ENCODE results near the gene TOMM22.

TOMM22 gene

GRCh38 chr22:38707984-38708383, 26.2 kb downstream of the TOMM22 start:
- no peak overlapping the region for H3K4me3 ChIP-seq (ENCODE audit: low read length)
- DNase-seq (ENCODE audit: low read depth) = no peak
- TF ChIP-seq CTCF (IDR thresholded peaks at IDR 0.05; ENCODE audit: insufficient read depth, low read depth, low read length, missing control alignments) = no peak

GRCh38 chr22:38709306-38709705, 27.5 kb downstream of the TOMM22 start:
- H3K4me3 ChIP-seq (ENCODE audit: low read length) = no peak overlapping the region
- TF ChIP-seq CTCF (IDR thresholded peaks at IDR 0.05; ENCODE audit: insufficient read depth, low read depth, low read length, missing control alignments) = no peak

GRCh38 chr22:38710351-38710750, 28.6 kb downstream of the TOMM22 start:
- no peak for TF ChIP-seq CTCF (IDR thresholded peaks at IDR 0.05; ENCODE audit: insufficient read depth, low read depth, low read length, missing control alignments)
- DNase-seq (ENCODE audit: low read depth) = no peak
- H3K4me3 ChIP-seq (ENCODE audit: low read length) = no peak overlapping the region

More at GRCh38 chr22:38709306-38709705, 27.5 kb downstream of the TOMM22 start:
- DNase-seq (ENCODE audit: low read depth) = no peak

- TF ChIP-seq CTCF (IDR thresholded peaks at IDR 0.05; ENCODE audit: insufficient read depth, low read depth, low read length, missing control alignments) = no peak
- peak; percentile 74 for DNase-seq (ENCODE audit: low read depth)
- no peak overlapping the region for H3K4me3 ChIP-seq (ENCODE audit: low read length)
These were observed 29.1 kb downstream of the TOMM22 start for GRCh38 chr22:38710866-38711265.

- no peak for TF ChIP-seq CTCF (IDR thresholded peaks at IDR 0.05; ENCODE audit: insufficient read depth, low read depth, low read length, missing control alignments)
- no peak for DNase-seq (ENCODE audit: low read depth)
- H3K4me3 ChIP-seq (ENCODE audit: low read length) = no peak overlapping the region
These were observed 30.9 kb downstream of the TOMM22 start for GRCh38 chr22:38712486-38713207.

GRCh38 chr22:38713921-38714320, 32.2 kb downstream of the TOMM22 start:
- no peak for TF ChIP-seq CTCF (IDR thresholded peaks at IDR 0.05; ENCODE audit: insufficient read depth, low read depth, low read length, missing control alignments)
- no peak for DNase-seq (ENCODE audit: low read depth)
- H3K4me3 ChIP-seq (ENCODE audit: low read length) = no peak overlapping the region

- TF ChIP-seq CTCF (IDR thresholded peaks at IDR 0.05; ENCODE audit: insufficient read depth, low read depth, low read length, missing control alignments) = no peak
- H3K4me3 ChIP-seq (ENCODE audit: low read length) = no peak overlapping the region
- DNase-seq (ENCODE audit: low read depth) = no peak
These were observed 33.5 kb downstream of the TOMM22 start for GRCh38 chr22:38715176-38715764.
